Smooth muscle cell (in vitro differentiated cells): ENCODE measurements around the gene SULT1E1. TPM values are rescaled to one million over a fixed set of nuclear protein-coding genes. Genes with fewer than 3 reads are reported as not detected.

Source experiments
- DNase-seq: peaks from one replicate; lab custom pipeline; 2025; ENCODE audit not compliant: unreplicated experiment; lab: John Stamatoyannopoulos, UW
- H2AFZ ChIP-seq: fragments of 200-600 bp; sonication (generic); 2 replicates; pipeline ENCODE4 v1.6.0; 2016; ENCODE audit warnings: antibody characterized with exemption, low read depth, mild to moderate bottlenecking
- H3F3A ChIP-seq: fragments of 200-600 bp; sonication (generic); 2 replicates; pipeline ENCODE4 v1.6.0; 2017; ENCODE audit warnings: antibody characterized with exemption, low read depth
- H3K27ac ChIP-seq: fragments of 200-600 bp; sonication (generic); 2 replicates; pipeline ENCODE4 v1.5.1; 2016; ENCODE audit warnings: low read depth, mild to moderate bottlenecking
- H3K27me3 ChIP-seq: fragments of 200-600 bp; sonication (generic); 2 replicates; pipeline ENCODE4 v1.6.1; 2016; ENCODE audit warnings: low read depth, mild to moderate bottlenecking
- H3K36me3 ChIP-seq: fragments of 200-600 bp; sonication (generic); 2 replicates; pipeline ENCODE4 v1.5.1; 2016; ENCODE audit warnings: low read depth
- H3K4me1 ChIP-seq: fragments of 200-600 bp; sonication (generic); 2 replicates; pipeline ENCODE4 v1.5.1; 2016; ENCODE audit warnings: low read depth
- H3K4me2 ChIP-seq: fragments of 200-600 bp; sonication (generic); 2 replicates; pipeline ENCODE4 v1.6.0; 2016; ENCODE audit warnings: mild to moderate bottlenecking
- H3K4me3 ChIP-seq: fragments of 200-600 bp; sonication (generic); 2 replicates; pipeline ENCODE4 v1.5.1; 2016; ENCODE audit warnings: mild to moderate bottlenecking
- H3K79me2 ChIP-seq: fragments of 200-600 bp; sonication (generic); 2 replicates; pipeline ENCODE4 v1.6.0; 2016; ENCODE audit warnings: low read depth, mild to moderate bottlenecking
- H3K9ac ChIP-seq: fragments of 200-600 bp; sonication (generic); 2 replicates; pipeline ENCODE4 v1.6.0; 2016; ENCODE audit warnings: low read depth
- H3K9me3 ChIP-seq: fragments of 200-600 bp; sonication (generic); replicated peaks from 2 replicates; pipeline ENCODE4 v1.5.1; 2016; ENCODE audit warnings: low read depth
- H4K20me1 ChIP-seq: fragments of 200-600 bp; sonication (generic); 2 replicates; pipeline ENCODE4 v1.6.0; 2016; ENCODE audit warnings: low read depth
- CTCF ChIP-seq: fragments of 200-600 bp; sonication (generic); IDR thresholded peaks from 2 replicates; pipeline ENCODE4 v1.5.1; 2017; ENCODE audit warnings: borderline replicate concordance, mild to moderate bottlenecking, antibody characterized with exemption; ENCODE audit not compliant: insufficient read depth, poor library complexity, severe bottlenecking
- WGBS: methylation state at CpG from one replicate; pipeline ENCODE4 v1.1.7; 2016; ENCODE audit warnings: low lambda C conversion rate; 5-methylcytosine and 5-hydroxymethylcytosine counted together
- polyA plus RNA-seq: library from polyadenylated mRNA; unstranded; fragments of >200 nt; fragmentation: Nextera tagmentation; extraction: Ambion mirVana; gene quantifications from 2 replicates; pipeline ENCODE4 v1.2.1, GENCODE V29; 2016
- total RNA-seq: library from RNA; depleted of rRNA; stranded (reverse); fragments of >200 nt; gene quantifications from 2 replicates; pipeline ENCODE4 v1.2.3, GENCODE V29; 2014

Gene SULT1E1
- total and polyA plus RNA-seq, 2 experiments from 2014 or later = not detected

GRCh38 chr4:69843301-69843700 lies 16.6 kb downstream of the SULT1E1 start:
- Histone ChIP-seq H4K20me1 (no peaks in the 10 kb centered on the region), H3F3A (no peaks in the 10 kb centered on the region), H2AFZ (no peak overlapping the region), H3K27me3 (no peaks in the 10 kb centered on the region), H3K9me3 (no peaks in the 10 kb centered on the region), H3K79me2 (no peaks in the 10 kb centered on the region), H3K4me1 (no peaks in the 10 kb centered on the region), H3K27ac (no peak overlapping the region), H3K4me2 (no peak overlapping the region), H3K4me3 (no peak overlapping the region), H3K9ac (no peak overlapping the region), H3K36me3 (no peaks in the 10 kb centered on the region)
- DNase-seq = no peak
- TF ChIP-seq CTCF = no peak
- 0% methylated on average over 1 of the region's 1 CpG for WGBS

- Histone ChIP-seq H3K36me3 (no peaks in the 10 kb centered on the region), H3K4me2 (no peak overlapping the region), H3K9me3 (no peaks in the 10 kb centered on the region), H3K27ac (no peak overlapping the region), H4K20me1 (no peaks in the 10 kb centered on the region), H2AFZ (no peak overlapping the region), H3K4me3 (no peak overlapping the region), H3K9ac (no peak overlapping the region), H3F3A (no peaks in the 10 kb centered on the region), H3K4me1 (no peaks in the 10 kb centered on the region), H3K27me3 (no peaks in the 10 kb centered on the region), H3K79me2 (no peaks in the 10 kb centered on the region)
- WGBS = 78% methylated on average over 2 of the region's 2 CpGs
- TF ChIP-seq CTCF = no peak
- DNase-seq = no peak
These were observed 21.0 kb downstream of the SULT1E1 start for GRCh38 chr4:69838977-69839376.

- H4K20me1 ChIP-seq = no peaks in the 10 kb centered on the region
- H3K36me3 ChIP-seq = no peaks in the 10 kb centered on the region
These were observed 23.7 kb downstream of the SULT1E1 start for GRCh38 chr4:69836287-69836686.

More at GRCh38 chr4:69836287-69836686, 23.7 kb downstream of the SULT1E1 start:
- no peaks in the 10 kb centered on the region for H3K9me3 ChIP-seq
- no peak for DNase-seq
- TF ChIP-seq CTCF = no peak
- H3K27ac ChIP-seq = no peak overlapping the region
- no peak overlapping the region for H3K4me2 ChIP-seq
- H3F3A ChIP-seq = no peaks in the 10 kb centered on the region
- no peaks in the 10 kb centered on the region for H3K27me3 ChIP-seq
- no peak overlapping the region for H3K4me3 ChIP-seq
- H3K79me2 ChIP-seq = no peaks in the 10 kb centered on the region
- H3K9ac ChIP-seq = no peak overlapping the region
- H2AFZ ChIP-seq = no peak overlapping the region
- no peaks in the 10 kb centered on the region for H3K4me1 ChIP-seq
